HG03342 (cell line): ENCODE data around the gene PPP1R9A.

Experiments
- ATAC-seq: cut with Tn5 transposase; IDR thresholded peaks from one replicate; pipeline ENCODE4 v1.9.1; 2021; ENCODE audit warnings: mild to moderate bottlenecking, moderate library complexity; ENCODE audit not compliant: unreplicated experiment

PPP1R9A gene

GRCh38 chr7:95250571-95250970 lies 343.2 kb downstream of the PPP1R9A start:
- ATAC-seq: no peak

GRCh38 chr7:95251966-95252365 lies 344.6 kb downstream of the PPP1R9A start:
- ATAC-seq: no peak

- ATAC-seq: no peak
Measured at GRCh38 chr7:95253986-95254385, 346.6 kb downstream of the PPP1R9A start.

GRCh38 chr7:95255691-95256090 lies 348.3 kb downstream of the PPP1R9A start:
- no peak for ATAC-seq

GRCh38 chr7:95261895-95262415 lies 354.6 kb downstream of the PPP1R9A start:
- no peak for ATAC-seq

GRCh38 chr7:95262875-95263274 lies 355.5 kb downstream of the PPP1R9A start:
- no peak for ATAC-seq

- no peak for ATAC-seq
Measured at GRCh38 chr7:95263785-95264362, 356.5 kb downstream of the PPP1R9A start.

- no peak for ATAC-seq
Measured at GRCh38 chr7:95264363-95264891, 357.0 kb downstream of the PPP1R9A start.

GRCh38 chr7:95265634-95266033 lies 358.2 kb downstream of the PPP1R9A start:
- no peak for ATAC-seq

- no peak for ATAC-seq
Measured at GRCh38 chr7:95267754-95268153, 360.4 kb downstream of the PPP1R9A start.

GRCh38 chr7:95269640-95270039 lies 362.2 kb downstream of the PPP1R9A start:
- ATAC-seq: no peak

- no peak for ATAC-seq
Measured at GRCh38 chr7:95276114-95276513, 368.7 kb downstream of the PPP1R9A start.

- ATAC-seq: no peak
Measured at GRCh38 chr7:95279417-95279816, 372.0 kb downstream of the PPP1R9A start.

GRCh38 chr7:95286096-95286495 lies 378.7 kb downstream of the PPP1R9A start:
- no peak for ATAC-seq

- ATAC-seq: no peak
Measured at GRCh38 chr7:95290166-95290830, 382.9 kb downstream of the PPP1R9A start.

GRCh38 chr7:95295397-95295796 lies 388.0 kb downstream of the PPP1R9A start:
- no peak for ATAC-seq

GRCh38 chr7:95296456-95296855 lies 389.1 kb downstream of the PPP1R9A start:
- no peak for ATAC-seq

- no peak for ATAC-seq
Measured at GRCh38 chr7:95297041-95297440, 389.6 kb downstream of the PPP1R9A start.

- ATAC-seq: no peak
Measured at GRCh38 chr7:95298091-95298490, 390.7 kb downstream of the PPP1R9A start.

GRCh38 chr7:95303013-95303905 lies 395.9 kb downstream of the PPP1R9A start:
- ATAC-seq: no peak

- no peak for ATAC-seq
Measured at GRCh38 chr7:95304990-95305389, 397.6 kb downstream of the PPP1R9A start.
